H1 (cell line): ENCODE measurements around the gene FXN. TPM values are rescaled to one million over a fixed set of nuclear protein-coding genes. Genes with fewer than 3 reads are reported as not detected.

Experiments used
- GTF2F1 ChIP-seq: IDR thresholded peaks from 2 replicates; pipeline ENCODE4 v1.6.1; 2012; ENCODE audit warnings: low read depth, low read length, improper control_type of control experiment, borderline replicate concordance
- polyA plus RNA-seq, 7 experiments: library from polyadenylated mRNA; depleted of rRNA in 3 of 7; stranded (reverse) in 5 of 7; unstranded in 2 of 7; fragments of >200 nt in 5 of 7; fragments of 200-250 nt in 2 of 7; gene quantifications; 1 replicate in 5 of 7; 2 replicates in 1 of 7; 4 replicates in 1 of 7; pipeline versions ENCODE4 v1.2.1 to v1.2.3, GENCODE V29; 2011 to 2013; ENCODE audit warnings: missing spikeins in 2 of 7, mixed read lengths in 2 of 7
- total RNA-seq: library from RNA; stranded (reverse); fragmentation: NEBNext Ultra II Directional; extraction: Animal tissue kit (Norgen Biotek cat#: 25700); gene quantifications from 2 replicates; pipeline ENCODE4 v1.2.1, GENCODE V29; 2021

The FXN gene
- total and polyA plus RNA-seq, 2 of the 8 experiments (the other 6 are each of a cell fraction or from before 2014, with no cell fraction given): 34.2 to 37.5 TPM

DNA sequence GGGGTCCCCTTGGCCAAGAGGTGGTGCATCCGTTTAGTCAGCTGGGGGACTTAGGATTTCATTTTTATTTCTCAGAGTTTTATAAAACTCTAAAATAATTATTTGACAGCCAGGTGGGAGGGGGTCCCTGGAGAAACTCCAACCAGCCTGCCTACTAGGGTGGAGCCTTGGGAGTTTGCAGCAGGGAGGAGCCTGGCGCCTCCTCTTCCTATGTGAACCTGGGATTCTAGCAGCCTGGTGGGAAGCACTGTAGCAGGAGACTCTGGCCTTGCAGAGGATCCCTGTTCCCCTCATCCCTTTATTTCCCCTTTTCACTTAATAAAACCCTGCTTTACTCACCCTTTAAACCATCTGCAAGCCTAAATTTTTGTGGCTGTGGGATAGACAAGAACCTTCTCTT is 50.8 kb downstream of the FXN start (continued):
- TF ChIP-seq GTF2F1: no peak
